ENCODE results near the gene SOHLH1.

DNA sequence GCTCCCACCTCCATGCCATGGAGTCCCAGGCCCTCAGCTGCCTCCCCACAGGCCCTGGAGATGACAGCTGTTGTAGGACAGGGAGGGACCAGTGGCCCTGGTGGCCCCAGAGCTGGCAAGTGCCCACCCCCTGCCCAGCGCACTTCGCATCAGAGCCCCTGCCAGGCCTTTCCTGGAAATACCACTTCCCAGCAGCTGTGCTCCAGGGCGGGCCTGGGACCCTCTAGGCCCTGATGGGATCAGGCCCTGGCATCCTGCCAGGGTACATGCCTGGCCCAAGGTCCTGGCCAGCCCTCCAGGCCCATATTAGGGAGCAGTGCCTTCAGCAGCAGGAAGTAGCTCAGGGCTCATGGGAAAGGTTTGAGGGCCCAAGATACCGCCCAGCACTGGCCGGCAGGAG is 5.2 kb upstream of the SOHLH1 start:
- TF ChIP-seq, protein P1, sequence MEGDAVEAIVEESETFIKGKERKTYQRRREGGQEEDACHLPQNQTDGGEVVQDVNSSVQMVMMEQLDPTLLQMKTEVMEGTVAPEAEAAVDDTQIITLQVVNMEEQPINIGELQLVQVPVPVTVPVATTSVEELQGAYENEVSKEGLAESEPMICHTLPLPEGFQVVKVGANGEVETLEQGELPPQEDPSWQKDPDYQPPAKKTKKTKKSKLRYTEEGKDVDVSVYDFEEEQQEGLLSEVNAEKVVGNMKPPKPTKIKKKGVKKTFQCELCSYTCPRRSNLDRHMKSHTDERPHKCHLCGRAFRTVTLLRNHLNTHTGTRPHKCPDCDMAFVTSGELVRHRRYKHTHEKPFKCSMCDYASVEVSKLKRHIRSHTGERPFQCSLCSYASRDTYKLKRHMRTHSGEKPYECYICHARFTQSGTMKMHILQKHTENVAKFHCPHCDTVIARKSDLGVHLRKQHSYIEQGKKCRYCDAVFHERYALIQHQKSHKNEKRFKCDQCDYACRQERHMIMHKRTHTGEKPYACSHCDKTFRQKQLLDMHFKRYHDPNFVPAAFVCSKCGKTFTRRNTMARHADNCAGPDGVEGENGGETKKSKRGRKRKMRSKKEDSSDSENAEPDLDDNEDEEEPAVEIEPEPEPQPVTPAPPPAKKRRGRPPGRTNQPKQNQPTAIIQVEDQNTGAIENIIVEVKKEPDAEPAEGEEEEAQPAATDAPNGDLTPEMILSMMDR (IDR thresholded peaks at IDR 0.05), result no peak
- no peak for TF ChIP-seq NR3C1 (IDR thresholded peaks at IDR 0.05)
- no peak for TF ChIP-seq MAFK (IDR thresholded peaks at IDR 0.05; ENCODE audit: partially characterized antibody)
- no peak for TF ChIP-seq CEBPB (IDR thresholded peaks at IDR 0.05)
- no peak for TF ChIP-seq EP300 (IDR thresholded peaks at IDR 0.05)
- TF ChIP-seq RFX5 (IDR thresholded peaks at IDR 0.05), result no peak
- no peak for TF ChIP-seq CHD2 (IDR thresholded peaks at IDR 0.05; ENCODE audit: low read length, partially characterized antibody)
- TF ChIP-seq, protein P2, sequence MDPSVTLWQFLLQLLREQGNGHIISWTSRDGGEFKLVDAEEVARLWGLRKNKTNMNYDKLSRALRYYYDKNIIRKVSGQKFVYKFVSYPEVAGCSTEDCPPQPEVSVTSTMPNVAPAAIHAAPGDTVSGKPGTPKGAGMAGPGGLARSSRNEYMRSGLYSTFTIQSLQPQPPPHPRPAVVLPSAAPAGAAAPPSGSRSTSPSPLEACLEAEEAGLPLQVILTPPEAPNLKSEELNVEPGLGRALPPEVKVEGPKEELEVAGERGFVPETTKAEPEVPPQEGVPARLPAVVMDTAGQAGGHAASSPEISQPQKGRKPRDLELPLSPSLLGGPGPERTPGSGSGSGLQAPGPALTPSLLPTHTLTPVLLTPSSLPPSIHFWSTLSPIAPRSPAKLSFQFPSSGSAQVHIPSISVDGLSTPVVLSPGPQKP (IDR thresholded peaks at IDR 0.05; ENCODE audit: low read depth, low read length), result no peak
- no peak for TF ChIP-seq POLR2A (IDR thresholded peaks at IDR 0.05; ENCODE audit: low read length)
- TF ChIP-seq KDM1A (IDR thresholded peaks at IDR 0.05; ENCODE audit: low read depth), result no peak
- TF ChIP-seq, protein P3, sequence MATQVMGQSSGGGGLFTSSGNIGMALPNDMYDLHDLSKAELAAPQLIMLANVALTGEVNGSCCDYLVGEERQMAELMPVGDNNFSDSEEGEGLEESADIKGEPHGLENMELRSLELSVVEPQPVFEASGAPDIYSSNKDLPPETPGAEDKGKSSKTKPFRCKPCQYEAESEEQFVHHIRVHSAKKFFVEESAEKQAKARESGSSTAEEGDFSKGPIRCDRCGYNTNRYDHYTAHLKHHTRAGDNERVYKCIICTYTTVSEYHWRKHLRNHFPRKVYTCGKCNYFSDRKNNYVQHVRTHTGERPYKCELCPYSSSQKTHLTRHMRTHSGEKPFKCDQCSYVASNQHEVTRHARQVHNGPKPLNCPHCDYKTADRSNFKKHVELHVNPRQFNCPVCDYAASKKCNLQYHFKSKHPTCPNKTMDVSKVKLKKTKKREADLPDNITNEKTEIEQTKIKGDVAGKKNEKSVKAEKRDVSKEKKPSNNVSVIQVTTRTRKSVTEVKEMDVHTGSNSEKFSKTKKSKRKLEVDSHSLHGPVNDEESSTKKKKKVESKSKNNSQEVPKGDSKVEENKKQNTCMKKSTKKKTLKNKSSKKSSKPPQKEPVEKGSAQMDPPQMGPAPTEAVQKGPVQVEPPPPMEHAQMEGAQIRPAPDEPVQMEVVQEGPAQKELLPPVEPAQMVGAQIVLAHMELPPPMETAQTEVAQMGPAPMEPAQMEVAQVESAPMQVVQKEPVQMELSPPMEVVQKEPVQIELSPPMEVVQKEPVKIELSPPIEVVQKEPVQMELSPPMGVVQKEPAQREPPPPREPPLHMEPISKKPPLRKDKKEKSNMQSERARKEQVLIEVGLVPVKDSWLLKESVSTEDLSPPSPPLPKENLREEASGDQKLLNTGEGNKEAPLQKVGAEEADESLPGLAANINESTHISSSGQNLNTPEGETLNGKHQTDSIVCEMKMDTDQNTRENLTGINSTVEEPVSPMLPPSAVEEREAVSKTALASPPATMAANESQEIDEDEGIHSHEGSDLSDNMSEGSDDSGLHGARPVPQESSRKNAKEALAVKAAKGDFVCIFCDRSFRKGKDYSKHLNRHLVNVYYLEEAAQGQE (IDR thresholded peaks at IDR 0.05), result no peak
- TF ChIP-seq, protein P4, sequence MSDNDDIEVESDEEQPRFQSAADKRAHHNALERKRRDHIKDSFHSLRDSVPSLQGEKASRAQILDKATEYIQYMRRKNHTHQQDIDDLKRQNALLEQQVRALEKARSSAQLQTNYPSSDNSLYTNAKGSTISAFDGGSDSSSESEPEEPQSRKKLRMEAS (IDR thresholded peaks at IDR 0.05), result no peak

All from A549 (cell line).